Adrenal gland (tissue), 5 donors: ENCODE measurements around the gene STK17A.

Experiments used
- POLR2A ChIP-seq, 2 donors: fragments of 450-650 bp; IDR thresholded peaks; one replicate each; pipeline ENCODE4 v1.6.1; 2017; ENCODE audit warnings: antibody characterized with exemption in 2 of 2, mild to moderate bottlenecking in 2 of 2, moderate library complexity in 1 of 2
- TF ChIP-seq, protein P1 (sequence below), 6 experiments: fragments of 450-650 bp in 4 of 6; fragments of 200-600 bp in 2 of 6; sonication (generic) in 1 of 6; IDR thresholded peaks; 1 replicate in 5 of 6; 2 replicates in 1 of 6; pipeline versions ENCODE4 v1.5.1 to v1.8.0; 2016 to 2021; ENCODE audit warnings: antibody characterized with exemption in 6 of 6, mild to moderate bottlenecking in 2 of 6, moderate library complexity in 1 of 6
- donor health status: DM: no; HTN: no; CAD: no.

DNA sequence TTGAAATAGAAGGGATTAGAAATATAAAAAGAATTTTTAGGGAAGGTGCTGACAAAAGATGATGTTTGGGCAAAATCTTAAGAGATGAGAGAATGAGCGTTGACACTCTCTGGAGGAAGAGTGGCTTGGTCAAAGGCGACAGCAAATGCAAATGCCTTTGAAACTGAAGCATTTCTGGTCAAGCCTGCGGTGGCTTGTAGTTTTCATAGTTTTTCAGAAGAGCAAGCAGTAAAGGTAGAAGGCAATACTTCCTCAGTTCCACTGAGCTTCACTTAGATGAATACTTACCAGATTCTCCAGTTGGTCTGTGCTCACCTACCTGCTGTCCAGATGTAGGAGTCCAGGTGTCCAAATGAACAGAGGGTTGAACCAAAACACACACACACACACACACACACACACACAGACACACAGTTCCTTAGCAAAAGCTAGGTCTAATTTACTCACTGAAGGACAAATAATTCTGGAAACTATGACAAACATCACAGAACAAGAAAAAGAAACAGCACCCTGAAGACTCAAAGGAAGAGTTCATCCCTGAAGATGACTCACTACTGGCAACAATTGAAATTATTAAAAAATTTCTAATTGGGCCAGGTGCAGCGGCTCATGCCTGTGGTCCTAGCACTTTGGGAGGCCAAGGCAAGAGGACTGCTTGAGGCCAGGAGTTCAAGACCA lies 12.1 kb upstream of the STK17A start:
- TF ChIP-seq, protein P1, sequence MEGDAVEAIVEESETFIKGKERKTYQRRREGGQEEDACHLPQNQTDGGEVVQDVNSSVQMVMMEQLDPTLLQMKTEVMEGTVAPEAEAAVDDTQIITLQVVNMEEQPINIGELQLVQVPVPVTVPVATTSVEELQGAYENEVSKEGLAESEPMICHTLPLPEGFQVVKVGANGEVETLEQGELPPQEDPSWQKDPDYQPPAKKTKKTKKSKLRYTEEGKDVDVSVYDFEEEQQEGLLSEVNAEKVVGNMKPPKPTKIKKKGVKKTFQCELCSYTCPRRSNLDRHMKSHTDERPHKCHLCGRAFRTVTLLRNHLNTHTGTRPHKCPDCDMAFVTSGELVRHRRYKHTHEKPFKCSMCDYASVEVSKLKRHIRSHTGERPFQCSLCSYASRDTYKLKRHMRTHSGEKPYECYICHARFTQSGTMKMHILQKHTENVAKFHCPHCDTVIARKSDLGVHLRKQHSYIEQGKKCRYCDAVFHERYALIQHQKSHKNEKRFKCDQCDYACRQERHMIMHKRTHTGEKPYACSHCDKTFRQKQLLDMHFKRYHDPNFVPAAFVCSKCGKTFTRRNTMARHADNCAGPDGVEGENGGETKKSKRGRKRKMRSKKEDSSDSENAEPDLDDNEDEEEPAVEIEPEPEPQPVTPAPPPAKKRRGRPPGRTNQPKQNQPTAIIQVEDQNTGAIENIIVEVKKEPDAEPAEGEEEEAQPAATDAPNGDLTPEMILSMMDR (IDR thresholded peaks at IDR 0.05): no peak
- TF ChIP-seq POLR2A (IDR thresholded peaks at IDR 0.05): no peak
